K562 (cell line): ENCODE measurements around the gene PRSS1. TPM values are rescaled to one million over a fixed set of nuclear protein-coding genes. Genes with fewer than 3 reads are reported as not detected.

ENCODE experiments used
- ATAC-seq: fragments of 200-7000 bp; cut with Tn5 transposase; 3 replicates; pipeline ENCODE4 v1.9.1; 2020; ENCODE audit warnings: moderate library complexity
- BruUV-seq: library from RNA; stranded (reverse); fragments of 400-500 nt; replicated peaks from 2 replicates; lab custom pipeline; 2021; lab: Mats Ljungman, UMichigan
- CTCF ChIA-PET: fragments of 300-600 bp; formaldehyde crosslinking; extraction: SDS; loops from one replicate; lab custom pipeline; 2021; ENCODE audit warnings: low intra/inter-chr PET ratio; lab: Yijun Ruan, JAX
- POLR2A ChIA-PET: fragments of 300-600, 350-650 bp; sonication (Branson Sonifier 250); formaldehyde crosslinking; extraction: SDS; loops from one replicate; lab custom pipeline; 2021; ENCODE audit warnings: antibody characterized with exemption, inconsistent platforms; lab: Yijun Ruan, JAX
- DNase-seq, 4 experiments: peaks; one replicate each; pipeline versions ENCODE4 v3.0.0 to v3.0.0-alpha.2; 2011 to 2018; ENCODE audit warnings: low spot score in 3 of 4, mixed read lengths in 3 of 4; ENCODE audit errors: extremely low read depth in 1 of 4
- FAIRE-seq: peaks from 2 replicates; lab custom pipeline; 2011; peaks lifted over from hg19 to GRCh38; lab: Jason Lieb, UNC
- H2AFZ ChIP-seq: 2 replicates; pipeline ENCODE4 v1.6.0; 2011; ENCODE audit warnings: low read depth, low read length, control low read depth, inconsistent platforms
- H3K27ac ChIP-seq: fragments of 200-600 bp; 3 replicates; pipeline ENCODE4 v1.8.0; 2011; ENCODE audit warnings: low read depth, mild to moderate bottlenecking, control low read depth, inconsistent platforms, low read length, moderate library complexity, mixed read lengths; ENCODE audit errors: extremely low read depth
- H3K27me3 ChIP-seq, 2 experiments: fragments of 300-600 bp in 1 of 2; 2 replicates in 1 of 2; 3 replicates in 1 of 2; pipeline versions ENCODE4 v1.6.0 to v1.8.0; 2011; ENCODE audit warnings: inconsistent platforms in 2 of 2, low read length in 2 of 2, mild to moderate bottlenecking in 1 of 2, mixed read lengths in 1 of 2, moderate library complexity in 1 of 2; ENCODE audit not compliant: control insufficient read depth in 2 of 2, insufficient read depth in 2 of 2
- H3K36me3 ChIP-seq: fragments of 300-600 bp; 3 replicates; pipeline ENCODE4 v1.8.0; 2011; ENCODE audit warnings: mild to moderate bottlenecking, low read length, inconsistent platforms; ENCODE audit not compliant: control insufficient read depth, insufficient read depth
- H3K4me1 ChIP-seq, 2 experiments: fragments of 200-600 bp in 1 of 2; replicated peaks in 1 of 2; 2 replicates in 1 of 2; 3 replicates in 1 of 2; pipeline versions ENCODE4 v1.5.1 to v1.8.0; 2011; ENCODE audit warnings: inconsistent platforms in 2 of 2, low read length in 2 of 2, mild to moderate bottlenecking in 1 of 2, mixed read lengths in 1 of 2, moderate library complexity in 1 of 2; ENCODE audit not compliant: control insufficient read depth in 2 of 2, insufficient read depth in 2 of 2
- H3K4me2 ChIP-seq: 2 replicates; pipeline ENCODE4 v1.6.1; 2011; ENCODE audit warnings: low read length, control low read depth, inconsistent platforms, mixed read lengths; ENCODE audit not compliant: insufficient read depth
- H3K4me3 ChIP-seq: fragments of 200-600 bp; sonication (generic), shearing (Covaris generic); 2 replicates; pipeline ENCODE4 v1.5.1; 2016; ENCODE audit warnings: control low read depth, inconsistent platforms
- H3K79me2 ChIP-seq: fragments of 200-600 bp; 3 replicates; pipeline ENCODE4 v1.8.0; 2011; ENCODE audit warnings: low read length, inconsistent platforms; ENCODE audit not compliant: control insufficient read depth, insufficient read depth
- H3K9ac ChIP-seq, 2 experiments: 2 replicates each; pipeline versions ENCODE4 v1.6.0 to v1.6.1; 2011; ENCODE audit warnings: low read depth in 2 of 2, low read length in 2 of 2, control low read depth in 1 of 2, inconsistent platforms in 1 of 2, mild to moderate bottlenecking in 1 of 2, mixed read lengths in 1 of 2; ENCODE audit not compliant: insufficient read depth in 1 of 2
- H3K9me1 ChIP-seq: one replicate; pipeline ENCODE4 v1.6.0; 2011; ENCODE audit warnings: inconsistent platforms, mild to moderate bottlenecking, low read length, moderate library complexity; ENCODE audit not compliant: control insufficient read depth, insufficient read depth
- H3K9me3 ChIP-seq: replicated peaks from 2 replicates; pipeline ENCODE4 v1.5.1; 2011; ENCODE audit warnings: low read depth, low read length, inconsistent platforms; ENCODE audit not compliant: control insufficient read depth, insufficient read depth
- H4K20me1 ChIP-seq: replicated peaks from 2 replicates; pipeline ENCODE4 v1.6.1; 2011; ENCODE audit warnings: low read length, inconsistent platforms, mixed read lengths; ENCODE audit not compliant: control insufficient read depth, insufficient read depth
- ATF6 ChIP-seq: sonication (generic); formaldehyde crosslinking; IDR thresholded peaks from 2 replicates; pipeline ENCODE4 v1.4.0; 2020; ENCODE audit warnings: mild to moderate bottlenecking, missing genetic modification reagents
- BDP1 ChIP-seq: IDR thresholded peaks from 3 replicates; pipeline ENCODE4 v1.6.1; 2011; ENCODE audit not compliant: insufficient read length, insufficient read depth
- CBFA2T3 ChIP-seq: fragments of 450-650 bp; IDR thresholded peaks from 2 replicates; pipeline ENCODE4 v1.6.1; 2017
- CBX2 ChIP-seq: fragments of 200-600 bp; sonication (generic); IDR thresholded peaks from one replicate; pipeline ENCODE4 v1.6.1; 2012; ENCODE audit warnings: mild to moderate bottlenecking, low read length, inconsistent platforms; ENCODE audit not compliant: insufficient read depth, poor library complexity, severe bottlenecking
- CHD2 ChIP-seq: IDR thresholded peaks from 2 replicates; pipeline ENCODE4 v1.6.1; 2011; ENCODE audit warnings: low read depth, low read length
- HEY1 ChIP-seq: fragments of 250-450 bp; sonication (Bioruptor Pico); IDR thresholded peaks from 2 replicates; pipeline ENCODE4 v1.5.0; 2020; ENCODE audit warnings: mild to moderate bottlenecking, moderate library complexity, borderline replicate concordance
- MLX ChIP-seq, 2 experiments: fragments of 450-650 bp in 1 of 2; sonication (generic) in 1 of 2; formaldehyde crosslinking; conservative IDR thresholded peaks; 2 replicates each; pipeline versions ENCODE4 v1.4.0 to v1.8.1; 2020 to 2022; ENCODE audit warnings: mild to moderate bottlenecking in 1 of 2, missing genetic modification reagents in 1 of 2
- NKRF ChIP-seq: fragments of 450-650 bp; IDR thresholded peaks from 2 replicates; pipeline ENCODE4 v1.6.1; 2016; ENCODE audit warnings: borderline replicate concordance
- ZKSCAN8 ChIP-seq: fragments of 200-800 bp; sonication (Bioruptor generic); IDR thresholded peaks from 2 replicates; pipeline ENCODE4 v1.6.1; 2016; ENCODE audit warnings: missing genetic modification characterization, missing compliant biosample characterization
- ZNF133 ChIP-seq: fragments of 250-450 bp; sonication (Bioruptor Pico); IDR thresholded peaks from 2 replicates; pipeline ENCODE4 v1.4.0; 2020; ENCODE audit warnings: mild to moderate bottlenecking
- ZNF224 ChIP-seq: sonication (generic); formaldehyde crosslinking; IDR thresholded peaks from 2 replicates; pipeline ENCODE4 v1.8.0; 2022; ENCODE audit warnings: mild to moderate bottlenecking, missing genetic modification reagents
- ZNF347 ChIP-seq: fragments of 450-650 bp; formaldehyde crosslinking; IDR thresholded peaks from 2 replicates; pipeline ENCODE4 v1.4.0; 2020; ENCODE audit warnings: low read depth, mild to moderate bottlenecking, moderate library complexity
- ZNF785 ChIP-seq: fragments of 250-450 bp; sonication (Bioruptor Pico); IDR thresholded peaks from 2 replicates; pipeline ENCODE4 v1.4.0; 2020; ENCODE audit warnings: mild to moderate bottlenecking
- WGBS: fragments of 100-300 bp; shearing (Covaris generic); methylation state at CpG from one replicate; pipeline ENCODE4 v1.1.6; 2016; ENCODE audit warnings: low coverage, mixed read lengths; ENCODE audit not compliant: insufficient coverage; ENCODE audit errors: missing lambda C conversion rate; 5-methylcytosine and 5-hydroxymethylcytosine counted together
- in situ Hi-C: fragments of 300-500 bp; cut with MboI; formaldehyde crosslinking; loops from 4 replicates; pipeline ENCODE4 v1.15.0; 2018; ENCODE audit warnings: inconsistent platforms, mixed read lengths
- intact Hi-C: fragments of 100-400 bp; cut with micrococcal nuclease; formaldehyde crosslinking; loops from 2 replicates; pipeline ENCODE4 v1.14.2; 2022
- polyA plus RNA-seq, 8 experiments: library from polyadenylated mRNA; depleted of rRNA in 4 of 8; stranded (reverse) in 5 of 8; unstranded in 3 of 8; fragments of >200 nt; fragmentation: Nextera tagmentation in 2 of 8; fragmentation: Illumina TruSeq in 1 of 8; extraction: Ambion mirVana in 2 of 8; extraction: Trizol in 1 of 8; gene quantifications; 2 replicates each; pipeline versions ENCODE4 v1.2.1 to v1.2.3, GENCODE V29; 2011 to 2014; ENCODE audit warnings: inconsistent platforms in 1 of 8, missing spikeins in 1 of 8
- total RNA-seq, 7 experiments: library from RNA; depleted of rRNA in 6 of 7; stranded (reverse); fragments of >200 nt in 6 of 7; fragmentation: Illumina TruSeq in 2 of 7; extraction: Trizol in 2 of 7; gene quantifications; 2 replicates each; pipeline versions ENCODE4 v1.2.1 to v1.2.3, GENCODE V29; 2011 to 2021; ENCODE audit warnings: low replicate concordance in 1 of 7
- TF ChIP-seq, protein P1 (sequence below): sonication (generic); formaldehyde crosslinking; IDR thresholded peaks from 2 replicates; pipeline ENCODE4 v1.8.1; 2023; ENCODE audit warnings: mild to moderate bottlenecking, missing genetic modification reagents

The PRSS1 gene
- total and polyA plus RNA-seq, 9 of the 15 experiments (the other 6 are each of a cell fraction or from before 2014, with no cell fraction given) = 0.07 to 6.6 (median 0.20) TPM; not detected in 6

DNA sequence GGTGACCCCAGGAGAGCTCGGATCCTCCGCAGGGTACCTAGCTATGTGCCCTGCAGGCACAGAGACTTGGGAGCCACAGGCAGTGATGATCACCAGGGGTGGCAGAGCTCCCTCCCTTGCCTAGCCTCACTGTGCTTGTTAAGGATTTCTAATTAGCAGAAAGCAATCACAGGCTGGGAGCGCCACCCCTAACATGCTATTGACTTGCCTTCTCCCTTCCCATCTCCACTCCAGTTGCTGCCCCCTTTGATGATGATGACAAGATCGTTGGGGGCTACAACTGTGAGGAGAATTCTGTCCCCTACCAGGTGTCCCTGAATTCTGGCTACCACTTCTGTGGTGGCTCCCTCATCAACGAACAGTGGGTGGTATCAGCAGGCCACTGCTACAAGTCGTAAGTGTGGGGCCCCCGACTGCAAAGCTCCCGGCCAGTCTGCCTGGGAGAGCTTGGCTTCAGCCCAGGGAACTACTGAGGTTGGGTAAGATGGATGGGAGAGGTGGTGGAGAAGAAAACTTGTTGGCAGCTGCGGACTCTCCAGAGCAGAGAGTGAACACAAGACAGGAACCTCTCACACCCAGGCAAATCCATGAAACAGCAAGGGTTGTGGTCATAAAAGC, 1.2 kb downstream of the PRSS1 start:
- FAIRE-seq (no peak), ATAC-seq (no peak), DNase-seq (no peak)
- Histone ChIP-seq H3K36me3 (no peaks in the 10 kb centered on the region), H4K20me1 (no peaks in the 10 kb centered on the region), H3K9me1 (no peaks in the 10 kb centered on the region), H2AFZ (no peak overlapping the region), H3K4me1 (no peaks in the 10 kb centered on the region), H3K79me2 (no peaks in the 10 kb centered on the region), H3K4me3 (no peak overlapping the region), H3K27ac (no peak overlapping the region), H3K27me3 (peaks cover 3 to 31% of the 10 kb centered on the region in 2 experiments; a peak in 4 of 5 replicates), H3K9ac (no peak overlapping the region), H3K4me2 (no peak overlapping the region), H3K9me3 (no peaks in the 10 kb centered on the region)
- BruUV-seq = no TSS peak
- CTCF ChIA-PET = no interaction called here
- in situ Hi-C loops (no loop called here), intact Hi-C loops (no loop called here)
- POLR2A ChIA-PET = interaction anchor here (0.6 kb wide), 1 partner anchor 58 kb away, joined by 3 read pairs; no protein-coding TSS in a partner anchor
- 0% methylated on average over 9 of the region's 9 CpGs for WGBS
- TF ChIP-seq MLX (CRISPR knock-in tag; conservative IDR thresholded peaks at IDR 0.05) (no peak), HEY1 (no peak), CHD2 (no peak), ZNF133 (CRISPR knock-in tag) (no peak), BDP1 (no peak), NKRF (no peak), ZKSCAN8 (no peak), ATF6 (CRISPR knock-in tag) (no peak), ZNF224 (CRISPR knock-in tag) (no peak), ZNF785 (no peak), CBX2 (no peak), CBFA2T3 (no peak), ZNF347 (CRISPR knock-in tag) (no peak)
- TF ChIP-seq, protein P1, sequence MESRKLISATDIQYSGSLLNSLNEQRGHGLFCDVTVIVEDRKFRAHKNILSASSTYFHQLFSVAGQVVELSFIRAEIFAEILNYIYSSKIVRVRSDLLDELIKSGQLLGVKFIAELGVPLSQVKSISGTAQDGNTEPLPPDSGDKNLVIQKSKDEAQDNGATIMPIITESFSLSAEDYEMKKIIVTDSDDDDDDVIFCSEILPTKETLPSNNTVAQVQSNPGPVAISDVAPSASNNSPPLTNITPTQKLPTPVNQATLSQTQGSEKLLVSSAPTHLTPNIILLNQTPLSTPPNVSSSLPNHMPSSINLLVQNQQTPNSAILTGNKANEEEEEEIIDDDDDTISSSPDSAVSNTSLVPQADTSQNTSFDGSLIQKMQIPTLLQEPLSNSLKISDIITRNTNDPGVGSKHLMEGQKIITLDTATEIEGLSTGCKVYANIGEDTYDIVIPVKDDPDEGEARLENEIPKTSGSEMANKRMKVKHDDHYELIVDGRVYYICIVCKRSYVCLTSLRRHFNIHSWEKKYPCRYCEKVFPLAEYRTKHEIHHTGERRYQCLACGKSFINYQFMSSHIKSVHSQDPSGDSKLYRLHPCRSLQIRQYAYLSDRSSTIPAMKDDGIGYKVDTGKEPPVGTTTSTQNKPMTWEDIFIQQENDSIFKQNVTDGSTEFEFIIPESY (CRISPR knock-in tag) = no peak
